Measurements from ENCODE around the gene HOXA4.

HOXA4 gene

DNA sequence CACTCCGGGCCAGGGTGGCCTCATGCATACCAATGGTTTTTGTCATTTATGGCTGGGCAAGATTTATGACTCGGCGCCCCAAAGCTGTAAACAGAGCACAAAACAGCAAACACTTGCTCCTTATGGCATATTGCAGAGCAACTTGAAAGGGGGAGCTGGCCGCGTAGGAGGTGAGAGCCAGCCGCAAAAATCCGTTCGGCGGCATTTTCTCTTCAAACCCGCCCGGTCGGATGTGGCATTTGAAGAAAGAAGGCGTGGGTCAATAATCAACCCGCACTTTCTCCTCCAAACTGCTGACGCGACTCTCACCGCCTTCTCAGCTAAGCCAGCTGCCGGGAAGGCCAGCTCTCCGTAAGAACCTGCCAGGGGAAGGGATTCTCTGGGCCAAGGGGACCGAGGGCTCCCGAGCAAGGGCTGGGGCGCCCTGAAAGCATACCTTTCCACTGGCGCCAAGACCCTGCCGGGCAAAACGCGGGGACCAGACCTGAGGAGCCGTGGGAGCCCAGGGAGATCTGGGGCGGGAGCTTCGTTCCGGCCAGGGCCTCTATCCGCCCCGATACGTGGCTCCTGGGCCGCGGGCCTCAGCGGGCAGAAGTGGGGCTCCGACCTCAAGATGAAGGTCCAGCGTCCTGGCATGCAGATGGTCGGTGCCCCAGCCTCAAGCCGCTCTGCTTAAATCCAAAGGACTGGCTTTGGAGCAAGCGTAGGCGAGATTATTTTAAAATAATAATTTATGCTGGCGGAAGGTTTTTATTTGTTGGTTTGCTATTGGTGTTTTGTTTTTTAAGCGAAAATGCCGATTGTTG, 15.1 kb downstream of the HOXA4 start:
- DNase-seq = no peak

DNA sequence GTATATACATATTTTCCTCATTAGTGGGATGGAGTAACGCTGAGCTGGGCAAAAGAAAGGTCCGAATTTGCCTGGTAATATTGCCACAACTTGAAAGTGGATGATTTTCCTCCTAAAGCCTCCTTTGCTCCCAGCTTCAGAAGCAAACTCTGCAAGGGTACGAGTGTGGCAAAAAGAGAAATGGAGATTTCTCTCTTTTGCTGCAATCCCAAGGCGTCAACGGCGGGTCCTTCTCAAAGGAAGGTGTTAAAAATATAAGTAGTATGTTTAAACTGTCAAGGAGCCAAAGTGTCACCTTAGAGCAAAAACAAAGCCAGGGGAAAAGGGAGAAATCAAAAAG, 15.7 kb downstream of the HOXA4 start:
- DNase-seq = no peak

DNA sequence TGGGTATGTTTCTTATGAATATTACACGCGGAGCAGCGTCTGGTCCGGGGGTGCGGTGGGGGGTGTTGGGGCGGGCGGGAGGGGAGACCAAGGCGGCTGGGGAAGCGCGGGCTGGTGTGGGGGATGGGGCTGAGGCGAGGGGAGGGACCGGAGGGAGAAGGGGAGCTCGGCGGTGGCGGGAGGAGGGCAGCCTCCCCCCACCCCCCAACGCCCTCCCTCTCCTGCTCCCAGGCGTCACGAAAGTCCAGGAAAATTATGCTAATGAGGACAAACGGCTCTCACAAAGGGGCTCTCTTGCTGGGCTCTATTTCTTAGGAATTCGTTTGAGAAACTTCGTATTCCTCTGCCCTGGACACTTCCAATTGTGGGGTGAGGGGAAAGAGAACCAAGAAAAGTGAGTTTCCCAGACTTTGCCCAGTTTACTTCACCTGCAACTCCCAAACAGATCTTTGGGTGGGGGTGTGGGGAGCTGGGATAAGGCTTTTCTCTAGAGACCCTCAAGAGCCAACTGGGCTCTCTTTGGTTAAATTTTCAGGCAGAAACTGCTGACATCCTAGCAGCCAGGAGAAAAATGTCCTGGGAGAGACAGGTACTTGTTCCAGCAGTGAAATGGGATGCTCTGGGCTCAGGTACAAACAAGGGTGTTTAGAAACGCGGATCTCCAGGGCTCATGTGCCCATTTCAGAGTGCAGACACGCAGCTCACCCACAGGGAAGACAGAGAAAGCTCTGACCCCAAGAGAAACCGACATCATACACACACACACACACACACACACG, 16.4 kb downstream of the HOXA4 start:
- DNase-seq = no peak

DNA sequence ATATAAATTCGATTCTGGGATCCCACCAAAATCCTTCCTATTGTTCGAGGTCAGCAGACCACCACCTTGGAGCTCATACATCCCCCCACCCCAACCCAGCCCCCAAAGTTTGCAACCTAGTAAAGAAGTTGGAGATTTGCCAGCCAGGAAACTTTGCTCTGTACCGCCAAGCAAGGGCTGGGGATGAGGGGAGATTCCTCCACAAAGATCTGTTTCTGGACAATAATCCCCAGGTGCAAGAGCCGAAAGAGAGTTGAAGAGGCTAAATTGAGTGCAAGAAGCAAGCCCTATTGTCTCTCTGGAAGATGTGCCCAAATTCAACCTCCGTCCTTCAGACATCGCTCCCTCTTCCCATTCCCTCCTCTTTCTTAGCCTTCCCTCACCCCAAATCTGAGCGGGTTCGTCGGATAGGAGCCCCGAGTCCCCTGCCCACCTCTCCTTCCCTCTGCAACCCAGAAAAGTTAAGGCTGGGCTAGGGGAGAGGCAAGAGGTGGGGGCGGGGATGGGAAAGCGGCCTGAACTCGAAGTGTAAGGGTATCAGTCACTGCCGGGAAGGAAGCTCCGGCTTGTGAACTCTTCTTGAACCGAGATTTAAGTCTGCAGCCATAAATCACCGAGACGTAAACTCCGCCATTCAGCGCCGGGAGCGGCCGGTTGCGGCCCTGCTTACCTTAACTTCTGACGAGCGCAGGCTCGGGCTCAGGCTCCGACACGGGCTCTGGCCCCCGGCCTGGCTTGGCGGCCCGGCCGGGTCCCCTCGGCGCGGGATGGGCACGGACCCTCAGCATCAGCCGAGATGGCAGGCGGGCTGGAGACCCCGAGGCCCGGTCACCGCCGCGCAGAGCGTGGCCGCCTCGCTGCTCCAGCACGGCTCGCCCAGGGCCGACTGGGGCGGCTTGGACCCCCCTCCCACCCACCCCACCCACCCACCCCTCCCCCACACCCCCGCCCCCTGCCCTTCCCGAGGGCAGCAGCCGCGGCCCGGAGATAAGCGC, 17.3 kb downstream of the HOXA4 start:
- DNase-seq = no peak

DNA sequence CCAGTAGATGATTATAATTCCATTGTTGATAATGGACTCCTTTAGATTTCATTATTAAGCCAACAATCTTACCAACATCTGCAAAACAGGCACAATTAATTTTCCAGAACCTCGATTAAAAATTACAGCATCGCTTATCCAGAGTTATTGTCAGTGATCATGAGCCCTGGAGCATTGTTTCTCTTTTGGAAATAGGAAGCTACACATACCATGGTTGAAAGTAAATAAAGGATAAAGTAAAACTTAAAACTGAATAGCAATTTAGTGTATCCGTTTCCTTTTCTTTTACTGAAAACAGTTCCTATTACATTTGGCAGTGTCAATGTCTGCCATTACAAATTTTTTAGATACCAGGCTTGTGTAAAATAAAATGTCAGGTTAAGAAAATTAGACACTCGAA, 18.2 kb downstream of the HOXA4 start:
- DNase-seq = no peak

- DNase-seq = no peak
Observed at GRCh38 chr7:27111751-27112277, 18.7 kb downstream of the HOXA4 start.

GRCh38 chr7:27111042-27111750, 19.4 kb downstream of the HOXA4 start:
- DNase-seq = no peak

- DNase-seq = no peak
Observed at GRCh38 chr7:27110186-27111031, 20.1 kb downstream of the HOXA4 start.

DNA sequence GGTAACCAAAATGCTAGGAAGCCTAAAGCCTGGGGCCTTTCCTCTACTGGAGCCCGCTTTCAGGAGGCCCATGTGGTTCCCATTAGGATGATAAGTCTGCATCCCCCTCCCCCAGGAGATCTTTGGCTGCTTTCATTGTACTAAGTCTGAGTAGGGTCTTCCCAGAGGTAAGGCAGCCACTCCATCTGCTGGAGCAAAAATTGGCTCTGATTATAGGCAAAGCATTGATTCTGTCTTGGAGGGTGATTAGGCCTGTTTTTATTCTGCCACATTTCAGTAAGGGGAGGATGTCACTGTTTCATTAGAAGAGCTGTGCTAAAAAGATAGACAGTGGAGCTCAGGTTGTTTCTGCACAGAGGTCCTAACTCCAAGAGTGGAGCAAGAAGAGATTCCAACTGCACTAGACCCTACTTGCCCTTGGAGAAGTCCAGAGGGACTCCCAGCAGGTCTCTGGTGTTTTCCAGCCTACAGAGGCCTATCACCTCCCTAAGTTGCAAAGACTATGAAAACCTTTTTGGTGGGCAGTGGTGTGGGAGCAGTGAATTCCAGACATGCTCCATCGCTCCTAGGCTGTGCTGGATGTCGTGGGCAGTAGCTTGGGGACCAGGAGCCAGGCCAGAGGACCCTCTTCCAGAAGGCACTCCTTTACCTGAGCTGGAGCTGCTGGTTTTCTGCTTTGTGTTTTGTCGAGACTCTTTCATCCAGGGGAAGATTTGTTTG, 20.9 kb downstream of the HOXA4 start:
- no peak for DNase-seq

GRCh38 chr7:27108390-27109127, 22.0 kb downstream of the HOXA4 start:
- DNase-seq = no peak

DNA sequence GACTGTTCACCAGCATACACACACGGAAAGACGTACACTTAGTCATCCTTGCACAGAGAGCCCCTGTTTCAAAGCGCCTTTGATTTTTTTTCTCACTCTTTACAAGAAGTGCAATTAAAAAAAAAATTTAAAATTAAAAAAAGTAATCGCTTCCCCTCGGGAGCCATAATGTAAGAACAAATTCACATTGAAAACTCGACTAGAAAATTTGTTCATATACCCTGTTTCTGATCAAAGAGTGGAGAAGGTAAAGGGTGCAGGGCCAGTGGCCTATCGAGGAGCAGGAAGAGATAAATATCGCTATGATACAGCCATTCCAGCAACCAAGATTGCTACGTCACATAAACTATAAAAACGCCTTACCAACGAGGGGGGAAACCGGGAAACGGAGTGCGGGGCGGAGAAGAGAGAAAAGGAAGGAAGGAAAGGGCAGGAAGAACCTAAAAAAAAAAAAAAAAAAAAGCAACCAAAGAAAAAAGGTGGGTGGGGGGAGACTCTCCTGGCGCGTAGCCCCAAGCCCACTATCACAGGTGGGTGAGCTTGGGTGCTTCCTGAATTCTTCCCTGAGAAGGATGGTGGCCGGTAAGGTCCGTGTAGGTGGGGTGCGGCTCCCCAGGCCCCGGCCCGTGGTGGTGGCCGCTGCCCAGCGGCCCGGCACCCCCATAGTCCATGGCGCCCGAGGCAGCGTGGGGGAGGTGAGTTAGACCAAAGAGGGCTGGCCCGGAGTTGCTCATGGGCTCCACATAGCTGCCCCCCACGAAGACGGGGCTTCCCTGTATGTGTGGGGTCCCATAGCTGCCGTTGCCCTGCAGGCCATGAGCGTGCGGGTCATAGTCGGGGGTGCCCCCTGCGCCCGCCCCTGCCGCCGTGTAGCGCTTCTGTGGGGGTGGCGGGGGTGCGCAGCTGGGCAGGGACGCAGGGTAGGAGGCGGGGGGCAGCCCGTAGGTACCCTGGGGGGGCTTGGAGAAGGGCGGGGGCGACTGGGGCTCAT, 22.9 kb downstream of the HOXA4 start:
- no peak for DNase-seq

DNA sequence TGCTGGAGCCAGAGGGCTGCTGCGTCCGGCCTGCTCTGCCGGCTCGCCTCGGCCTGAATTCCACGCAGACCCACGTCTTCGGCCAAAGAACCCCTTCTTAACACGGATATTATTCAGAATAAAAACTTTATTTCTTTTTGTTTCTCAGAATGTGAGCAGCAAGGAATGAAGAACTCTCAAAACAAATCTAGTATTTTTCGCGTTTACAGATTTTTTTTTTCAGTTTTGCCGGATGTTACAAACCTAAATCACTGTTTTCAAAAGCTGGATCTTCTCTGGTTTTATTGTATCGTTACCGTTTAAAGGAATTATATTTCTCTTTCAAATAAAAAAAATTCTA, 23.7 kb downstream of the HOXA4 start:
- DNase-seq = no peak

GRCh38 chr7:27106181-27106900, 24.2 kb downstream of the HOXA4 start:
- DNase-seq = no peak

- DNase-seq = no peak
Observed at GRCh38 chr7:27105301-27106031, 25.1 kb downstream of the HOXA4 start.

- no peak for DNase-seq
Observed at GRCh38 chr7:27104341-27105058, 26.1 kb downstream of the HOXA4 start.

GRCh38 chr7:27103489-27104226, 26.9 kb downstream of the HOXA4 start:
- no peak for DNase-seq
